Measurements from ENCODE around the gene POLN.

The POLN gene

DNA sequence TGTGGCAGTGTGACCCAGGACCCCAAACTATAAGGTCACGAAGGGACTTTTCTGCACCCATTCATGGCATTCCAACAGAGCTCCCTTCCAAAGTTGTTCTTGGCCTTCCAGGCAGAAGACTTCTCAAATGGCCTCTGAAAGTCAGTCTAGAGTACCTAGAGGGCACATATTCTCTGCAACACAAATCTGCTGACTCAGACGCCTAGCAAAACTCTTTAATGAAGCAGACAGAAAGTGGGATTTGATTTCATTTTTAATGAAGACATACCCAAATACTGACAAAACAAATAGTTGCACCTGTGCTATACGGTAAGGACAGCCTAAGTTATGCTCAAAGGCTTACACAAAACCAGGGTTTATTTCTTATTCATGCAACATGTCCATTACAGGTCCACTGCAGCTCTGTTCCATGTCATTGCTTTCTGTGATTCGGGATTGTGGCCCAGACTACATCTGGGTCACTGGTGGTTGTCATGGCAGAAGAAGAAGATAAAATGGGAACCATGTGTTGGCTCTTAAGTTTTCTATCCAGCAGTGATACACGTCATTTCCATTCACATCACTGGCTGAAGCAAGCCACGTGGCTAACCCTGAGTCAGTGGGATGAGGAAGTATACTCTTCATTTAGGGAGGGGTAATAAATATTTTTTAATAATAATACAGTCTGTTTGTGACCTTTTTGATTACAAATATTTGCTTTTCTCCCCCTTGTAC lies 125.1 kb downstream of the POLN start:
- no peak for DNase-seq (ENCODE audit: low read depth in 2 of 2)

DNA sequence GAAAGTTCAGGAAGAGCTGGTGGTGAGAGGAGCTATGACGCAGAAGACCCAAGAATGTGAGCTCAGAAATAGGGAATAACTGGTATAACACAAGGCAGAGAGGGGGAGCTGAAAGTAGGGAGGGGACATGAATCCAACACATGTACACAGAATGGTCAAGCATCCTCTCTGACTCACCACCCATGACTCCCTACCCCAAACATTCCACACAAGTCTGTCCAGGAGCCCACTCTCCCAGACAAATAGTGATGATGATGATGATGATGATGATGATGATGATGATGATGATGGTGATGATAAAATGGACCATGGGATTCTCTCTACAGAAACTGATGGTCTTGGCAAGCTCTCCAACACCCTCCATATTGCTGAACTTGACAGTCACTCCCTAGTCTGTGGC lies 136.4 kb downstream of the POLN start:
- no peak for DNase-seq (ENCODE audit: low read depth in 2 of 2)

DNA sequence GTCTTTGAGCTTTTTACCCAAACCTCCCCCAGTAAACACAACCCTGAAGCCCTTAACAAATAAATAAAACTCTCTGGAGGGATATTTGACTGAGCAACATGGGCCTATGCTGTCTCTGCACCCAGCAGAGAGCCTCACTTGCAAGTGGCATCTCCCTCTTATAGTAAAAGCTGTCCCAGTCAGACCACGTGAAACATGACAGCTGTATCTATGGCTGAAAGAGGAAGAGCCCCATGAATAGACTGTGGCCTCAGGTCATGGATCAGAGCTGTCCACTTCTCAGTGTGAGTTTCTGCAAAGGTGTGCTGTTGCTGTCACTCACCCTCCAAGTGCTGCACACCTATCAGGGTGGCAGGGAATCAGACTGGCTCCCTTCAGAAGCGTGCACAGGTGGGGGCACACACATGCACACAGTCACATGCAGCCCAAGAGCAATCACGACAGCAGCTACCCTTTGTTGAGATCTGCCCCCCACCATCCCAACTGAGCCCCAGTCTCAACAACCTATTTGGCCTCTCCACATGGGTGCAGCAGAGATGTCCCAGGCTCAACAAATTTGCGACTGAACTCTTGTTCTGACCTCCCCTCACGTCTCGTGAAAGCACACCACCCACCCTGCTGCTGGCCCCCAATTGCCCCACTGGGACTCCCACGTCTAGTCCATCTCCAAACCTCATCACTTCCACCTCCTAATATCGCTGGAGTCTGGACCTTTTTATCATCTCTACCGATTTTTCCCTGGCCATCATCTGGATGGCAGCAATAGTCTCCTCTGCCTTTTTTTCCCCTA lies 137.2 kb downstream of the POLN start:
- no peak for DNase-seq (ENCODE audit: low read depth in 2 of 2)

DNA sequence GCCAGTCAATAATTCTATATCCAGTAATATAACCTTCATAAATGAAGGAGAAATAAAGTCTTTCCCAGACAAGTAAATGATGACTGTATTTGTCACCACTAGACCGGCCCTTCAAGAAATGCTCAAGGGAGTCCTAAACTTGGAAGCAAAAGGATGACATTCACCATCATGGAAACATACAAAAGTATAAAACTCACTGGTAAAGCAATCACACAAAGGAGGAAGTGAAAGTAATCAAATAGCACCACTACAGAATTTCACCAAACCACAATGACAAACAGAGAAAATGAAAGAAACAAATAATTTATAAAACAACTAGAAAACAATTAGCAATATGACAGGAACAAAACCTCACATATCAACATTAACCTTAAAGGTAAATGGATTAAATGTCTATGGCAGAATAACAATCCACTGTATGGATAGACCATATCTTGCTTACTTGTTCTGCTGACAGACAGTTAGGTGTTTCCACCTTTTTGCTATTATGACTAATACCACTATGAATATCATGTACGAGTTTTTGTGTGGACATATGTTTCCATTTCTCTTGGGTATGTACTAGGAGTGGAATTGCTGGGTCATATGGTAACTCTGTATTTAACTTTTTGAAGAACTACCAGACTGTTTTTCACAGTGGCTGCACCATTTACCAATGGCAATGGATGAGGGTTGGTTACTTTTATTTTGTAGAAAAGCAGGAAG lies 137.9 kb downstream of the POLN start:
- DNase-seq (ENCODE audit: low read depth in 2 of 2) = no peak

DNA sequence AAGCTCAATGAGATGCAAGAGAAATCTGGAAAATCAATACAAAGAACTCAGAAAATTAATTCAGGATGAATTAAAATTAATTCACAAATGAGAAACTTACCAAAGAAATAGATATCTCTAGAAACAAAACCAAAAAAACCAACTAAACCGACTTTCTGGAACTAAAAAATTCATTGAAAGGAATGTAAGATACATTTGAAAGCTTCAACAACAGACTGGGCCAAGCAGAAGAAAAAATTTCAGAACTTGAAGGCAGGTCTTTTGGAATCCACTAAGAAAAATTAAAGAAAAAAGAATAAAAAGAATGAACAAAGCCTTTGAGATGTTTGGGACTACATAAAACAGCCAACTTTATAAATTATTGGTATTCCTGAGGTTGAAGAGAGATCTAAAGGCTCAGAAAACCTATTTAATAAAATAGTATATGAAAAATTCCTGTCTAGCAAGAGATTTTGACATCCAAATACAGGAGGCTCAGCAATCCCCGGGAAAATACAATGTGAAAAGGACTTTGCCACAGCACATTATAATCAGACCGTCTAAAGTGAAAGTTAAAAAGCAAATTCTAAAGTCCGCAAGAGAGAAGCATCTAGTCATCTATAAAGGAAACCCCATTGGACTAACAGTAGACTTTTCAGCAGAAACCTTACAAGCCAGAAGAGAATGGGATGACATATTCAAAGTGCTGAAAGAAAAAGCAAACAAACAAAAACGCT lies 138.6 kb downstream of the POLN start:
- no peak for DNase-seq (ENCODE audit: low read depth in 2 of 2)

DNA sequence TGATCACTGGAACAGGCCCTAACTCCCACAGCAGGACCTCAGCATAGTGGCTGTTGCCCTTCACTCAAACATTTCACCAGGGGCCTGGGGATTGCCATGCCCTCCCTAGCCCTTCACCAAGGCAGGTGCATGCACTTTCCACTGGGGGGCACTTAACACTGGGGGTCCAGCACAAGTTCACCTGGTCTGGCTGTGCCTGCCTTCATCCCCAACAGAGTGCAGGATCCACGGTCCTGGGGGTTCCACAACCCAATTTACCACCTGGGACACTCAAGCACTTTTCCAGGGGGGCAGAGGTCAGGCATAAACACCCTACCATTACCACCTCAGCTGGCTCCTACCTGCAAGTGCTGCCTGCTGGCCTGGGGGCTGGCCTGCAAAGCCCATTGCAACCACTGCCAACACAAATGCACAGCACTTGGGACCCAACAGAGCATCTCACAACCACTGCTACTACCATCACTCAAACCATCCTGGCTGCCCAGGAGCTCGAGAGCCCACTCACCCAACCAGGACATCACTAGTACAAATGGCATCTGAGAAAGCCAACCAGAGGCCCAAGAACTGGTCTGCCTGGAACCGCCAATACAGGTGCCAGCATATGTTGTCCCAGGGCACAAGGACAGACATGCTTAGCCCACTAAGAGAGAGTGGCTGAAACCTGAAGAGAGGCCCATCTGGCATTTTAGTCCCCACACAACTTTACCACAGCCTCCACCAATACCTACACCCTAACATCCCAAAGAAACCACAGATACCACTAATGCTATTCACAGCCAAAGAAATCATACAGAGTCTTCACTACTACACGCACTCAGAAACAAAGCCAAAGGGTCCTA lies 139.7 kb downstream of the POLN start:
- DNase-seq (ENCODE audit: low read depth in 2 of 2) = no peak

DNA sequence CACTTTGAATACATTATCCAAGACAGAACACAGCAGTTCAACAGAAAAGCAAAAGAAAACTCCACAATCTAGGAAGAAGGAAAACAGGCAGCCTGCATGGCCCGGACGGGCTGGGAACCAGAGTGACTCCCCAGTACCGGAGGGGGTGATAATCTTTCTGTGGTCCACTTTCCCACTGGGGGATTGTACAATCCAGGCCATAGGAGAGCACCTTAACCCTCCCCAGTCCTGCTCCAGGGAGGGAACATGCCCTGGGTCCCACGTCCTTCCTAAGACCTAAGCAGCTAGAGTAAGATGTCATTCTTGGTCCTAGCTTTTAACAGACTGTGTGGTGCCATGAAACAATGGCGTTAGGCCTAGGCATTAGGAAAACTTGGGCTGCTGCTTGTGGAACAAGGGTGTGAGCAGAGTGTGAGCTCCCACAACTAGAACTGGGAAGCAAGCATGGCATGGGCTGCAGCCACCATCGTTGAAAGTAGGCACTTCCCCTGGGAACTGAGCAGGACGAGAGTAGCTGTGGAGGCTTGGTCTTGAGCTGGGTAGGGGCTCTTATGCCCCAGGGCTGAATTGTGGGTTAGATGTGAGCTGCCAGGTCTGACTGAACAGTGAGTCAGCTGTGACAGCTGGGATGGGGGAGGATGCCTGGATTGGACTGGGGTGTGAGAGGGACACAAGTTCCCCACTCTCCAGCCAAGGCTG lies 140.4 kb downstream of the POLN start:
- DNase-seq (ENCODE audit: low read depth in 2 of 2) = no peak

DNA sequence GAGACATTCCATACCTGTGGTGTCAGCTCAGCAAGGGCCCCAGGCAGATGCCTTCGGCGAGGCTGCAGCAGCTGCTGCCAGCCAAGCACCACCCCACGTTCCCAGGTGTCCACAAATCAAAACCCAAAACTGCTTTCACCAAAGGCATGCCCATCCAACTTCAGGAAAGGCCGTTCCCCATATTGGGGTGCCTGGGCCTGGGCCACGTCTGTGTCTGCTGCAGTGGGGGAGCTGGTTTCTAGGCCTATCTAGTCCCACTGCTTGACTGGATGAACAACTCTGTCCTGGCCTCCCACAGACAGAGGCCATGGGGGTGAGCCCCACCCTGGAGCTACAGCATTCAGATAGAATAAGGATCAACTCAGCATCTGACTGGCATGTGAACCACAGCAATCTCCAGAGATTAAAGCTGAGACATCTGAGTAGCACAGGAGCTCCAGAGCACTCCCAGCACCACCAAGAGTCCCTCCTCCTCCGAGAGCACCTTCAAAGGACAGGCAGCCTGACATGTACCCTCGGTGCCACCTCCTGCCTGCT lies 145.8 kb downstream of the POLN start:
- no peak for DNase-seq (ENCODE audit: low read depth in 2 of 2)

DNA sequence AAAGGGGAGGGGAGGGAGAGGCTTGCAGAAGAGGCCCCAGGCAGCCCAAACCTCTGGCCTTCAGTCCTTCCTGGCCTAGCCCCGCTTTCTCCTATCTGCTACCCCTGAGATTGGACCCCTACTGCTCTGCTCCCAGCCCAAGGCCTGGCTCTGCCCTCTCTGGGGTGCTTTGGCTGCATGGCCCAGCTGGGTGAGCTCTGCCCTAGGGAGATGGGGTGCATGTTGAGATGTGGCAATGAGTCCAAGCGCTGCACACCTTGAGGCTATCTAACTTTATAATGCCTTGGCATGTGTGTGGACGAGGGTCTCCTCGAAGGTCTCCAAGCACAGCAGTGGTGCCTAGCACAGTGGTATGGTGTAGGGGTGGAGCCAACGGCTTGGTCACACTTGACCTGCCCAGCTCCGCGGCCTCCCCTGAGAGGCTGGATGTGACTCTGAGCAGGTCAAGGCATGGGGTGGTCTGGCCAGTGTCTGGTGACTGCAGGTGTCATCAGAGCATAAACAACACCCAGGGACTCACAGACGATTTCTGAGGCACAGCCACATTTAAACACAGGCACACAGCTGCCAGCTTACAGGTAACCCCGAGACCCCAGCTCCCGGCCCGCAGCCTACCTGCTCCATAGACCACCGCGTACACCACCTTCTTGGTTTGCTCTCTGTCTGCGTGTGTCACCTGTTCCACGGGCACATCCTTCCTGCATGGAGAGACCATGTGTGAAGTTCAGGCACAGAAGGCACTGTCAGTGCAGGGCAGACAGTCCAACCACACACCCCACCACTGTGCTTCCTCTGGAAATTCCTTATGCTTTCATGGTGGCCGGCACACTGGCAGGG lies 146.5 kb downstream of the POLN start:
- no peak for DNase-seq (ENCODE audit: low read depth in 2 of 2)

DNA sequence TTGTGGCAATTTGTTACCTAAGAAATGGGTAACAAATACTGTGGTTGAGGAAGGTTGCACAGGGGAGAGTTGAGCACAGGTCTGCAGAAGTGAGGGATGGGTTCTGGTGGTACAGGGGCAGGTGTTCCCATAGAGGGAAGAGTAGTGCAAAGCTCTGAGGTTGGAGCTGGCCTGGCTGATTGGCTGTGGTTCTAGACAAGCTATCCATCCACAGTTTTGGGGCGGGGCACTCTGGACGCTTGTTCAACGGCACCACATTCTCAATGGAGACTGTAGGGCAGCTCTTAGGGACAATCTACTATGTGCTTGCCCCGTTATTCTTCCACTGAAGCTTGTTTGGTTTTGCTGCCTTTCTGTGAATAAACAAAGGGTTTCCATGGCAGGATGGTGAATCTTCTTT lies 147.4 kb downstream of the POLN start:
- DNase-seq (ENCODE audit: low read depth in 2 of 2) = no peak

DNA sequence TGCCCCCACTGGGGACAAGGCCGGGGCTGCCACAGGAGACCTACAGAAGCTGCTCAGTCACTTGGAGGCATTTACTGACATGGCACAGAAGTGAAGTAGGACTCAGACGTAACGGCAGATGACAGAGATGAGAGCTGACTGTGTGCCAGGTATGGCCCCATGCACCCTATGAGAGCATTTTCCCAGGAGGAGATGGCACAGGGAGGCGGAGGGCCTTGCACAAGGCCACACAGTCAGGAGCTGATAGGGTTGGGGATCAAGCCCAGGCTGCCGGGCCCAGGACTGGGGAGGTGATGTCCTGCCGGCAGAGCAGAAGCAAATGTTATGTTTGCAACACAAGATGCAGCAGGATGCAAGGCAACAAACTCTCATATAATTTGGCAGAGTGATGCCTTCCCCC lies 148.7 kb downstream of the POLN start:
- DNase-seq (ENCODE audit: low read depth in 2 of 2) = no peak

DNA sequence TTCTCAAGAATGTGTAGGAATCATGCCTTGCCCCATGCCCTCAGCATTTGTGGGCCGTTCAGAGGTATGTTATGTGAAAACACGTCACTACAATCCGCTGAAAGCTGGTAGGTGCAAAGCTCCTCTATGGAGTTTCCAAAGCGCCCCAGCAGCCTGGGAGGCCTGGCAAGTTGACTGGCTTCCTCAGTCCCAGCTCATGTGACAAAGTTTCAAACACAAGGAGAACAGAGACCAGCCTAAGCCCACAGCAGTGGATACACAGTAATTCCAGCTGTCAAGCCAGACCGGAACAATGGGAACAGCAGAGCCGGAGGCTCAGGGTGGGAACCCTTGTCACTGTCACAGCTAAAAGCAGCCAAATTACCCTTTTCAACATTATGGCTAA lies 149.3 kb downstream of the POLN start:
- DNase-seq (ENCODE audit: low read depth in 2 of 2) = no peak

DNA sequence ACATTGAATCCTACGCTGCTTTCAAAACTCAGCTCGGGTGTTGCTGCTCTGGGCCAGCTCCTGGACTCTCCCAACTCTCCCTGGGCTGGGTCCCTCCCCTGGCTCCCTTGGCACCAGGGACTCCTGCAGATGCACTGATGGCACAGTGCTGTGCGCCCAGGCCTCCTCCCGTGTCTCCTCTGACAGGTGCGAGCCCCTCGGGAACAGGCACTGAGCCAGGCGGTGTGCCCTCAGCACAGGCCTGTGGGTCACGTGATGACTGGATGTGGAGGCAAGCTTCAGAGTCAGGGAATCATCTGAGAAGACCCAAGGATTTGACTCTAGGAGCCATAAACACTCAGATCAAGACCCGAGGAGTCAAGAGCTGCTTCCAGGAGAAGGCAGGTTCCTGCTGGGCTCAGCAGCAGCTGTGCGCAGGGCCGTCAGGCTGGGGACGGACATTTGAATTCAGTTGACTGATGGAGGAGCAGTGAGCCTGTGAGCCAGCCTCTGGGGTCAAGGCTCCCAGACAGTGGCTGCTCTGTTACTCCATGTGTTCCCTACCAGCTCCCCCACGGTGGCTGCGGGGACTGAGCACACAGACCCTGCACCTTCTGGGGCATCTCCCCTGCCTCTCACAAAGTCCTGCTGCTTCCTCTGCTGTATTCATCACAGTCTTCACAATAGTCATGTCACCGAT lies 149.8 kb downstream of the POLN start:
- no peak for DNase-seq (ENCODE audit: low read depth in 2 of 2)

DNA sequence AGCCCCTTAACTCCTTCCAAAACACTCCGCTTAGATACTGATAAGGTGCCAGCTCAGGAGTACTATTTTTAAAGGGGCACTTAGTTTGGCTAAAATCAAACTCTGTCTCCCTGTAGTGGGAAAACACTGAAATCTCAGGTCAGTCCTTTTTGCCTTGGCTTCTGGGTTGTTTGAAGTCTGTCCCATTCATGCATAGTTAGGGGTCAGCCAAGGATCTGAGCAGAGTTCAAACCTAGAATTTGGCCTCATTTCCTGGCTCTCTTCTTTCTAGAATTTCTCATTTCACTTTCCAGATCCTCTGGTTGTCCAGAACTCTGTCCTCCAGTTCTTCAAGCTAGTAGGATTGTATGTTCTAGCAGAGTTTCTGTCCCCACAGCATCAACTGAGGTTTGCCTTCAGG lies 151.3 kb downstream of the POLN start:
- no peak for DNase-seq (ENCODE audit: low read depth in 2 of 2)

DNA sequence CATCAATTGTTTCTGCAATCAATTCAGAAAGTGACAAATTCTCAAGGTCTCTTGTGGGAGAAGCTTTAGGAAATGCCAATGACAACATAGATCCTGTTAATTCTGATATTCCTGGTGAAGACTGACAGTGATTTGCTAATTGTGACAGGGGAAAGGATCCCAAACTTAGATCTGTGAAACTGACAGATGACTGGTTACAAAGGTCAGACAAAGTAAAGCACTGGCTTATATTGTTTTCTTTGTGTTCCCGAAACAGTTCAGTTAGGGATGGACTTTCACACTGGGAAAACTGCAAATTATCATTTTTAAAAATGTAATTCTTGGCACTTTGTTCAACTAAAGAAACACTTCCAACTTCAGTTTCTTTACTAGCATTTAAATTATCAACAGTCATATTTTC lies 152.7 kb downstream of the POLN start:
- DNase-seq (ENCODE audit: low read depth in 2 of 2) = no peak

DNA sequence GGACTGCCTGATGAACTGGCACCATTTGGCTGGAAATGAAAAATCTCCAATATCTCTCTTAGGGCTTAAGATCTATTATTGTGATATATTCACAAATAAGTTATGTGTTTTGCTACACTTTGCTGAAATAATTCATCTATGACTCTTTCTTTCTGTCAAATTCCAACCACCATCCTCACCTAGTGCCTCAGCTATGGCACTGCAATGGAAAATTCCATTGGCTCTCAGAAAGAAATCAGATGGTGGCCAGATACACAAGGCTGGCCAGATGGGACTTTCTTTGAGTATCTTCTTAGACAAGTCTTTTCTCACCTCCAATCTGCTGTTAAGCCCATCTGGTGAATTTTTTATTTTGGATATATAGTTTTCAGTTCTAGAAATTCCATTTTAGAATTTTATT lies 154.8 kb downstream of the POLN start:
- no peak for DNase-seq (ENCODE audit: low read depth in 2 of 2)

DNA sequence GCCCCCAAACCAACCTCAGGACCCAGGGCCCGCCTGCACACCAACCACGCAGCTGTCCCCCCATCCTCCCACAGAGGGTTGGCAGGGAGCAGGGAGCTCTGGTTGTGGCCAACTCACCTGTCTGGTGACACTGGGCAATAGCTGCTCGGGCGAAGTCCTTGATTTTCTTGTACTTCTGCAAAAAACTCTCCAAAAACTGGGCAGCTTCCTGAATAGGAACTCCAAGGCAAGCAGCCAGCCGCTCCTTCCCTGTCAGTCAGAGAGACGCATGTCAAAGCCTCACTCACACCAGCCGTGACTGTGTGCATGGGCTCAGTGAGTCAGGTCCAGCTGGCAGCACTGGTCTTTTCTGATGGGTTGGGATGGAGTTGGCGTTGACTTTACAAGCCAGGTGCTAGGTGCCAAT lies 156.4 kb downstream of the POLN start:
- no peak for DNase-seq (ENCODE audit: low read depth in 2 of 2)

DNA sequence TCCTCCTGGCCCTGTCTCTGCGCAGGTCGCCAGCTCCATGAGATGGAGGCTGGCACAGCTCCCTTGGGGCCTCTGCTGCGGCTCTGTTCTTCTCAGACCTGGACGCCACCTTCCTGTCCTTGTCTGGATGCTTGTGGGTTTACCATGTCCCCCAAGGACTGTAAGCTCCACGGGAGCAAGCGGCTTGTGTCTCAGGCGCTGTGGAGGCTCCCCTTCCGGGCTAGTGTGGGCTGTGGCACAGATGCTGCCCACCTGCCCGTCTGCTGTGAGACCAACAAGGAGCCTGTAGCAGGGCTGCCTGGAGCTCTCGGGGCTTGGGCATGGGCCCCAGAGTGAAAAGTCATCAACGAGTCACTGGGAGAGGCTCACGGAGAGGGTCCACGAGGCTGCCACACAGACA lies 157.6 kb downstream of the POLN start:
- no peak for DNase-seq (ENCODE audit: low read depth in 2 of 2)

DNA sequence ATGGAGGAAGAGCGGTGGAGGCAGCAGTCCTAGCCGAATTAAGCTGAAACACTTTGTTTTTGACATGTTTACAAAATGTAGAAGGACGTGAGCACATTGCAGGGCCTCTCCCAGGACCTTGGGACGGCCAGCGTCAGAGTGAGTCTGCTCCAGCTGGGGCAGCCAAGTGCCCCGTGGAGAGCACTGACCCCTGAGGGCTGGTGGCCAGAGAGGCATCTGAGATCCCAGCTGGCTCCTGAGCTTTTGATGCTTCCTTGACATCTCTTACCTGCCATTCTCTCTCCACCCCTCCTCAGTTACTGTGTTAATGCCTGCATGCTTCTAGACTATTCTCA lies 158.1 kb downstream of the POLN start:
- no peak for DNase-seq (ENCODE audit: low read depth in 2 of 2)
